HL-60/S4 (cell line): ENCODE data around the gene ZNF487.
"Not testable (repeated sequence)": the region's sequence is repeated elsewhere in the genome, so short reads cannot be mapped to it uniquely, and the experiment has no call there.

ENCODE experiments used
- in situ Hi-C: fragments of 300-500 bp; cut with MboI; formaldehyde crosslinking; loops from 2 replicates; pipeline ENCODE4 v1.14.3; 2022; ENCODE audit warnings: low sequenced_read_pairs

ZNF487 gene

DNA sequence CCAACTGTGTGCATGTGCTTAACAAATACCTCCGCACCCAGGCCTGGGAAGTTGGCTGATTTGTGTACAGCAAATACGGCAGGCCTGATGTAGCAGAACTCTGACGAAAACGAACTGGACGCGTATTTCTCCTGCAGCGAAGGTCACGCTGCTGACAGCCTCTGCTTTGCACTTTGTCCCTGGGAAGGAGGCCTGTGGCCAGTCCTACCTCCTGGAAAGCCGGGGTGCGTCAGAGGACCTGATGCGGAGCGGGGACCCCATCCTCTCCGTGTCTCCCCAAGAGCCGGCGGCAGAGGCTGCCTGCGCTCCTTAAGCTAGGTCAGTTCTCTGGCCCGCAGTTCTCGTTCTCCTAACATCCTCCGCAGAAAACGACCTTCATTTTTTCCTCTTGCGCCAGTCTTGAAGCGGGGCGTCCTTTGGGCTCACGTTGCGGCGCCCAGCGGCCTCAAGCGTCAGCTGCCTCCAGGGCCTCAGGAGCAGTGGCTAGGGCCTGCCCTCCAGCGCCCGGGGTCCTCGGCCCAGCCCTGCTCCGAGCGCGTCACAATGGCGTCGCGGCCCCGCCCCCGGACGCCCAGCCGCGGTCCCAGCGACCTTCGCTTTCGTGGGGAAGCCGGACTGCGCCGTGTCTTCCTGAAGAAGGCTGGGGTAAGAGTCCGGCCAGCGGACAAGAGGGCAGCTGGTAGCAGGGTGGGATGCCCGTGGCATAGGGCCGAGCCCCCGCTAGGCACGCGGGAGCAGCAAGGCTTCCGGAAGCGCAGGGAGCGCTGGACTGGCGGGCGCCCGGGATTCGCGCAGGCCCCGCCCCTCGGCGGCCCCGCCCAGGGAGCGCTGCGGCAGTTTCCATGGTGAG lies at the start of gene ZNF487:
Gene ZNF487 (plus strand): TSS at position 821 of the 850 bp plus-strand sequence. CDS start 38,703 bp downstream, outside the sequence.
- in situ Hi-C loops: no loop called here

DNA sequence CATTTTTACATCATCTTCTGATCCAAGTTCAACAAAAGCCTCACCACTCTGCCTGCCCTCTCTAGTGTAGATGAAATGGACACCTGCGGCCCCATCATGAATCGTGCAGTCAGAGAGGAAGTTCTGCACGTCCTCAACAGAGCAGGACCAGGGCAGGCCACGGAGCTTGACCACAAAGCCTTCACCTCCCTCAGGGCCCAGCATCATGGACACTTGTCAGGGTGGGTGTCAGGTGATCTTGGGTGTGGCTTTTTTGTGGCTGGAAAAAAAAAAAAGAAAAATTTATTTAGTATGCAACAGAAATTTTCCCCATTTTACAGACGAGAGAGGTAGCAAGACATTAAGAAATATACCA lies 49.3 kb upstream of the ZNF487 start:
- in situ Hi-C loops: no loop called here

DNA sequence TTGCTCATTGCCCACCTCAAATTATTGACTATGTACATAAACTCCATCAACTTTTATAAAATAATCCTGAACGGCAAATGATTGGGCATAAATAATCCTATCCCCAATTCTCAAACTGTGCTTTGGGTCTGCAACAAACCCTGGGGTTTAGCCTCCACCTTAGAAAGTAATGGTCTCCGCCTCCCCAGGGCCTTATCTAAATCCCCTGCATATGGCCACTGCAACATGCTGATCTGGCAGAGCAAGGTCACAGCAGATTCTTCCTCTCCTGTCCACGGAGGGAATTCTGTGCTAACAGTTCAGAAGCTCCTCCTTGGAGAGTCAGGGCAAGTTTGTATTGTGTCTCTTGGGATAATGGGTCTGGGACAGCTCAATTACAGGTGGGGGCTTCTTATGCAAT lies 47.0 kb upstream of the ZNF487 start:
- in situ Hi-C loops: no loop called here

DNA sequence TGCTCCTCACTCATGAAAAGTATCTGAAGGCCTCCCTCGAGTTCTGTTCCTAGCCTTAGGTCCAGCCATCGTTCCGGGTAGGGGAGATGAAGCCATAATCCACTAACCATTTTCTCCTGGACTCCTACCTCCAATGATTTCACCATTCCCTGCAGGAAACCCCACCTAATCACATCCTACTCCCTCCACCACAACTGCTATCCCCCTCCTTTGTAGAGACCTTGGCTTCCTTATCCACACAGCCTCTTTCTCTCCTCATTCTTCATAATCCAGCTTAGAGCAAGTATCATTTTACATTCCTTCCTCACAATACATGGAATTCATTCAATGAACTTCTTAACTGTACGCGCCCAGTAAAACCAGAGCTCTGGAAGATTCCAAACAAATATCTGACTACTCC lies 46.6 kb upstream of the ZNF487 start:
- in situ Hi-C loops: no loop called here

DNA sequence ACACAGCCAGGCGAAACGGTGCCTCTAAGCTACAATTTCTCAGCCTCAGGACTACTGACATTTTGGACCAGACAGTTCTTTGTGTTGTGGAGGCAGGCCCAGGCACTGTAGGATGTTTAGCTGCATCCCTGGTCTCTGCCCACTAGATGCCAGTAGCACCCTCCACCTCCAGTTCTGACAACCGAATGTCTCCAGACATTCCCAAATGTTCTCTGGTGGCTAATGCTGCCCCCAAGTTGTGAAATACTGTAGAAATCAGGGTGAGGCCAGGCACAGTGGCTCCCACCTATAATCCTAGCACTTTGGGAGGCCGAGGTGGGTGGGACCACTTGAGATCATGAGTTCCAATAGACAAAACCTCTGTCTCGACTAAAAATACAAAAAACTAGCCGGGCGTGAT lies 46.2 kb upstream of the ZNF487 start:
- in situ Hi-C loops: no loop called here

DNA sequence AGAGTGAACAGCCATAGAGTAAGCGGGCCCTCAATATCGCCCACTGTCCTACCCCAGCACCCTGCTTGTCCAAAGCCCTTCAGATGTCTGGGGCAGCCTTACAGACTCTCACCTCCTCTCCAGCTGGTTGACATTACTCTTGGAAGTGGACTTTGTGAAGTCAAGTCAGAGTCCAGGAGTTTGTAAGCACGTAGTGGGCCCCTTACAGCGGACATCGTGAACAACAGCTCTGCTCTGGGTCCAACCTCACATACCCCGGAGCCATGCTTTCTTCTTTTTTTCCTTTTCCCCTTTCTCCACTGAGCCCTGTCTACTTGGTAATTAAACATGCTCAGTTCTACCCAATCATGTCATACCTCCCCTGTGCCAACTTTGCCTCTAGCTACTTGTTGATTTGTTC lies 45.4 kb upstream of the ZNF487 start:
- in situ Hi-C loops: no loop called here

DNA sequence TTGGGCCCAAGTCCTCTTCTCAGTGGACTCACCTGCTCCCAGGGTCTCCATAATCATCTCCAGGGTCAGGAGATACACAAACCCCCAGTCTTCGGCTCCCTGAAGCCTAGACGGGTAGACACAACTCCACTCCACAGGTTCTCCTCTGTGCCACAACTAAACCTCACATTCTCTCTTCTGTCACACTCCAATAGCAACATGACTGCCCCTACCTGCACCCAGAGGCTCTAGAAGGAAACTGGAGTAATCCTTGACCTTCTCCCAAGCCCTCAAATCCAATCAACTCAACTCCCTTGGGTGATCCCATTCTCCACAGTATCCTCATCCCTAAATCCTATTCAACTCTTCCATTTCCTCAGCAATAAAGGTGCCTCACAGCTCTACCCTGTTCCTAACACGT lies 44.2 kb upstream of the ZNF487 start:
- in situ Hi-C loops: no loop called here

DNA sequence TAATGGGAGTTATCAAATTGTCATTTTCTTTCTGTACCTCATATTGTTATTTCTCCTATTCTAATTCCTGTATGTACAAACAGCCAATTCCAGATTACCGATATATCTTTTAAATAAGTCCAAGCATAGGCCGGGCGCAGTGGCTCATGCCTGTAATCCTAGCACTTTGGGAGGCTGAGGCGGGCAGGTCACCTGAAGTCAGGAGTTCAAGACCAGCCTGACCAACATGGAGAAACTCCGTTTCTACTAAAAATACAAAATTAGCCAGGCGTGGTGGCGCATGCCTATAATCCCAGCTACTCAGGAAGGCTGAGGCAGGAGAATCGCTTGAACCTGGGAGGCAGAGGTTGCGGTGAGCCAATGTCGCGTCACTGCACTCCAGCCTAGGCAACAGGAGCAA lies 43.7 kb upstream of the ZNF487 start:
- in situ Hi-C loops: not testable (repeated sequence)

DNA sequence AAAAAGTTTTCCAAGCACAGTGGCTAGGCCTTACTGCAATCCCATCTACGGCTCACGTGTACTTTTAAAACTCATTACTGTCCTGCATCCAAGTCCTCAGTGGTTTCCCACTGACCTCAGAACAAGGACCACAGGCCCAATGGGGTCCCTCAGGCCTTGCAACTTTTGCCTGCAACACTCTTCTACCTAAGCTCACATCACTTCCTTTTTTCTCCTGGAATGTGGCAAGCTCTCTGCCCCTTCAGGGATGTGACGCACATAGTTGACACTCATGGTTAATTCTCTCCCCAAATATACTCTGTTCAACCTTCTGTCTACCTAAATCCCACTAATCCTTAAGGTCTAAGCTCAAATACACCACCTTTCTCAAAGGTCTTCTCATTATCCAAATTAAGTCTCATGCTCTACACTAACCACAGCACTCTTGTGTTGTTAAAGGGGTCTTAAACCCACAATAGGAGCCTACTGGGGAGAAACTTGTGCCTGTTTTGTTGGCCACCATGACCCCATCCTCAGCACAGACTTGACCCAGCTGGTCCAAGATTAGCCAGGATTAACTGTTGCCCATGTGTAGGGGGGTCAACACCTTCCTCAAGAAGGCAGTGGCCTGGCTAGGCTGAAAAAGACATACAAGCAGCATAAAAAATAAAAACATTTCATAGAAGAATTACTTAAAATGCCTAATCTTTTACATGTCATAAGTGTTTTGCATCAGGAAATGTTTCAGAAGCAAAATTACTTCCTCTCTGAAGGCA lies 43.1 kb upstream of the ZNF487 start:
- in situ Hi-C loops: no loop called here

DNA sequence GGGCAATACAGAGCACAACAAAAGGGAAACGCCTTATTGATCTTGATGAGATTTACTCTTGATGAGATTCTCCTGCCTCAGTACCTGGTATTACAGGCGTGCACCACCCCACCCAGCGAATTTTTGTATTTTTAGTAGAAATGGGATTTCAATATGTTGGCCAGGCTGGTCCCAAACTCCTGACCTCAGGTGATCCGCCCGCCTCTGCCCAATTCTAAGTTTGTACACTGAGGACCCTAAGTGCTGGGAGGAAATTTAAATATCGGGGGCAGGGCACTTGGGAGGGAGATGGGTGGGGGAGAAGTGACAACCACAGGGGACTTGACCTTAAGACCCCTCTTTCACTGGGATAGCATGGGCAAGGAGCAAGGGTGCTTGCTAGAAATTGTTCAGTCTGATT lies 42.0 kb upstream of the ZNF487 start:
- in situ Hi-C loops: no loop called here

DNA sequence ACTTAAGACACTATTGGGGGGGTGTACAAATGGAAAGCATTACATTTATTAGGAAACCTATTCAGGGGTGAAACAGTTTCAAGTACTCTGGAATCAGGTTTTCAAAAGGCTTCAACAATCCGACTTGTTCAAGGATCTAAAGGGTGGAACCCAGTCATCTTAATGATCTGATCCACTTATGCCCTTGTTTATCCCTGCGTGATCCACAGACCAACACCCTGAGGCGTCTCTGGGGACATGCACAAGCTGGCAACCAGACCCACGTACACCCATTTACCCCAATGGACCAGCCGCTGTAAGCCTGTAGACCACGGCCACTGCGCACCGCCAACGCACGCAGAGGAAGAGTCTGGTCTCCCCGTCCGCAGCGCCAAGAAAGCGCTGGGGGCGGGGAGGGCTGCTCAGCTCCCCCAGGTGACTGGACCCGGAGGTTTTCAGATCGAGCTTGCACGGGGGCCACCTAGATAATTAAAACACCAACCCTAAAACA lies 41.3 kb upstream of the ZNF487 start:
- in situ Hi-C loops: no loop called here

DNA sequence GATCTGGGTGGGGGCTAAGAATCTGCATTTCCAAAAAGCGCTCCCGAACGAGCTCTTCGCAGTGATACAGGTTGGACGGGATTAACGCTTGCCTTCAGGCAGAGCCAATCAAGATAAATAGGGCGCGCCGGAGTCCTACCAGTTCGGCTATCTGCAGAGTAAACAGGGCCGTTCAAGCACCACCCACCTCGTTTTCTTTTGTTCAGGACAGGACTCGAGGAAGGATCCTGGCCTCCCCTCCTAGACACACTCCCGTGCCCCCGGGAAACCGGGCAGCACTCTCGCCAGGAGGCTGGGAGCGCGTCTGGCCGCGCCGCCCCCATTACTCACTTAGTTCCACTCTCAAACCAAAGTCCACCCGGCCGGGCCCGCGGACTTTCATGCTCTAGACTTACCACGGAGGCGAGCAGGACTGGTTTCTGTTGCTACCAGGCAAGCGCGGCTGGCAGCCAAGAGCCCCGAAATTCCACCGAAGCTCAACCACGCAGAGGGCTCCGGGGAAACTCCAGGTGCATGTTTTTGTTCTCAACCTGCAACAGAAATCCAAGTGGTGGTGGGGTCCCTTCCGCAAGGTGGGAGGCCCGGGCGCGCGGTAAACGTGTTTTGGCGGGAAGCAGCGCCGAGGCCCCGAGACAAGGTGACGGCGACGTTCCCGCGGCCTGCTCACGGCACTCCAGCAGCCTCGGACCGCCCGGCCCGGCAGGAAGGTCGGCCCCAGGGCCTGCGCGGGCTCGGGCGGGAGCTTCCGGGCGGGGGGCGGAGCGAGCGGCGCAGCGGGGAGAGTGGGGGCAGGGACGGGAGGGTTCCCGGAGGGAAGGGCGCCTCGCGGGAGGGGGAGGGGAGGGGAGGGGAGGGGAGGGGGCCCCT lies 40.6 kb upstream of the ZNF487 start:
- in situ Hi-C loops: no loop called here

DNA sequence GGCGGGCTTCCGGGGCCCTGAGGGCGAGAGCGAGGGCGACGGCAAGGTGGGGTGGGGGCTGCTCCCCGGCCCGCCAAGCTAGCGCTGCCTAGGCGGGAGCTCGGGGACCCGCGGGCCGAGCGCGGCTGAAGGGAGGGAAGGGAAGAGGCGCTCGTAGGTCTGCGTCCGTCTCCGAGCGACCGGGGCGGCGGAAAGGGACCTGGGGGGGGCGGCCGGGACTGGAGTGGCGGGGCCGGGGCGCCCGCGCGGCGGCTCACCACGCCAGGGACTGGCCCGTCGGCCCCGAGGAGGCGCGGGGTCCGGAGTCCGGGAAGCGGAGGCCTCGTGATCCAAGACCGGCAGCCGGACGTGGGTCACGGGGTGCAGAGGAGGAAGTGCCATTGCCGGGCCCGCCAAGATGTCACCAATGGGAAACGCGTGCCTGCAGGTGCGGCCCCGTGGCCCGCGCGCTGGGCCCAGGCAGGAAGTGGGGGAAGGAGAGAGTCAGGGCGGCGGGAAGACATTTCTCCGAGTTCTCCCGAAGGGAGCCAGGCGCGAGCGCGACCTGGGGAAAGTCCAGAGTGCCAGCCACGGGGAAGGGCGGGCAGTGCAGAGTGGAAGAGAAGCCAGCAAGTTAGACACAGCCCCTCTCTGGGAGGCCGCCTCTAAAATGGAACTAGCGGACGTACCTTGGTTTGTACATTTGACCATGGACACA lies 39.8 kb upstream of the ZNF487 start:
- in situ Hi-C loops: no loop called here

DNA sequence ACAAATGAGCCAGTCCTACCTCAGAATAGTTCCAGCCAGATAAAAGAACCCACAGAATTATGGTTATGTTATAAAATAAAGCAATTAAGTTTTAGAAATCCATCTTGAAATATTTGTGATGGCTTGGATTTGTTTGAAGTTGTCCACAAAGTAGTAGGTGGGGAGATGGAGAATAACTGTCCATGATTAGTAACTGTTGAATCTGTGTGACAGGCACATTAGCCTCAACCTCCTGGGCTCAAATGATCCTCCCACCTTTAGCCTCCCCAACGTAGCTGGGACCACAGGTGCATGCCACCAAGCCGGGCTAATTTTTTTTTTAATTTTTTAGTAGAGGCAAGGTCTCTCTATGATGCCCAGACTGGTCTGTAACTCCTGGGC lies 38.0 kb upstream of the ZNF487 start:
- in situ Hi-C loops: no loop called here

DNA sequence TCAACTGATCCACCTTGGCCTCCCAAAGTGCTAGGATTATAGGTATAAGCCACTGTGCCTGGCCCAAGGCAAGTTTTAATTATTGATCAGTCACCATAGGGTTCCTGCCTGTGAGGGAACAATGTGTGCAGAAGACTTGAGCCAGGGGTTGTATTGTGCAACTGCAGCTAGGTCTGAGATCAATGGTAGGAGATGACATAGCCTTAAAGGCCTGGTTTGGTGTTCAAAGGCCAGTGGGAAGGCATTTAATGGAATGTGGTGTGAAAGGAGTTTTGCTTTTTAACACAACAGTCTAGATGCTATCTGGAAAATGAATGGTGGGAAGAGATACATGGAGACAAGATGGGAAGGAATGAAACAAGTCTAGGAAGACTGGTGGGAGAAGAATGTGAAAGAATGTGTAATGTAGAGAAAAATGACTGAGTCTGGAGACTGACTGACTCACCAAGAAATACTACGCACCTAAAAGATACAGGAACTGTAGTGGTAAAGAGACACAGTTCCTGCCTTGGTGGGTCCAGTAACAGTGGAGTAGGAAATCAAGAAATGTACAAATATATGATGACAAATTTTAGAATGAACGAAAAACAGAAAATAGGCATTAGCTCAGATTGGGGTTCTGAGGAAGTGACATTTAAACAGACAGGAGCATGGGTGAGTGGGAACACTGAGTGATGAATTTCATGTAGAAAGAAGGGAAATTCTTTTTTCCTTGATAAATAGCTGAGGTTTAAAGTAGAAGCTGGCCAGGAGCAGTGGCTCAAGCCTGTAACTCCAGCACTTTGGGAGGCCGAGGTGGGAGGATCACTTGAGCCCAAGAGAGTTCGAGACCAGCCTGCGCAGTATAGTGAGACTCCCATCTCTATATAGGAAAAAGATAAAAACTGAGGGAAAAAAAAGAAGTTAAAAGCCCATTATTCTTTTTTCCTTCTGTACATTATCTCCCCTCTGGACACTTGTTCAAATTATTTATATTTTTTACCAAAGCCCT lies 37.3 kb upstream of the ZNF487 start:
- in situ Hi-C loops: loop anchor here (25.0 kb wide), 1 partner anchor 1563 kb away; the partner anchor contains the start of gene RASSF4

DNA sequence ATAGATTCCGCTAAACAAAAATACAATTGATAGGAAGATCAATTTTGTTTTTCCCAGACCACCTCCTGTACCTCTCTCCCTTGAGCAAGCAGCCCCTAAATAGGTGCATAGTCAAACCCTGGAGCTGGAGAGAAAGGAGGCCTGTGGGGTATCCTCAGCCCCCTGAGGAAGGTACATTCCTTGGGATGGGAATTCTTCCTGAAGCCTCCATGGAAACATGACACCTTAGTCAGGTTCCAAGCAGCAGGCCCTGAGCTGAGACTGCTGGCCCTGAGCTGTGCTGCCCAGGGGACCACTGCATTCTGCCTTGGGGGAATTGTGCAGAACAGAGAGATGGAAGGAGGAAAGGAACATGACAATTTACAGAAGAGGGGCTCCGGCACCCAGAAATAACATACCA lies 35.3 kb upstream of the ZNF487 start:
- in situ Hi-C loops: loop anchor here (25.0 kb wide), 1 partner anchor 1561 kb away; the partner anchor contains the start of gene RASSF4

DNA sequence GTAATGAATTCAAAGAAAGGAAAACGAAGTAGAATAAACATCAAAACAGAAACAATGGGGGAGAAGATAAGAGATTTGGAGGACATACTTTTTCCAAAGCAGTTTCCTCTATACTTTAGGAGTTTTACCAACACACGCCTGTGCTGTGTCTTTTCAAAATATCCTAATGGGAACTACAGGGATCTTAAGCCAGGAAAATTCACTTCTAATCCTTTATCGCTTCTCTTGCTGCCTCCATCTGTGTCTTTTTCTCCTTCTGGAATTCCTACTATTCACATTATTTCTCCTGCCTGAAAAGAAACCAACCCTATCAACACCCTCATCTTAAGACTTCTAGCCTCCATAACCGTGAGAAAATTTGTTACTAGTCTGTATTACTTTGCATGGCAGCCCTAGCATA lies 34.7 kb upstream of the ZNF487 start:
- in situ Hi-C loops: loop anchor here (25.0 kb wide), 1 partner anchor 1560 kb away; the partner anchor contains the start of gene RASSF4

DNA sequence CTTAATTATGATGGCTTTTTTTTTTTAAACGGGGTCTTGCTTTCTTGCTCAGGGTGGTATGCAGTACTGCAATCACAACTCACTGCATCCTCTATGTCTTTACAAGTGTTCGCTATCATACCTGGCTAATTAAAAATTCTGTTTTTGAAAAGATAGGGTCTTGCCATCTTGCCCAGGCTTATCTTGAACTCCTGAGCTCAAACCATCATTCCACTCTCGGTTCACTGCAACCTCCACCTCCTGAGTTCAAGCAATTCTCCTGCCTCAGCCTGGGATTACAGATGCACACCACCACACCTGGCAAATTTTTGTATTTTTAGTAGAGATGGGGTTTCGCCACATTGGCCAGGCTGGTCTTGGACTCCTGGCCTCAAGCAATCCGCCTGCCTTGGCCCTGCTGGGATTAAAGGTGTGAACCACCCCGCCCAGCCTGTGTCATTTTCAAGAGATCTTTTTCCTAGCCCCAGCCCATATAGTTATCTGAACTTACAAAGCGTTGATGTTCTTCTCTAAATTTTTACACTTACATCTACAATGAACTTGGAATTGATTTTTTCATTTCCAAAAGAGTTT lies 33.9 kb upstream of the ZNF487 start:
- in situ Hi-C loops: loop anchor here (25.0 kb wide), 1 partner anchor 1559 kb away; the partner anchor contains the start of gene RASSF4
